HG02678 (cell line): Measurements from ENCODE around the gene KLHL22.
"Not testable (repeated sequence)": the region's sequence is repeated elsewhere in the genome, so short reads cannot be mapped to it uniquely, and the experiment has no call there.

Source experiments
- ATAC-seq: cut with Tn5 transposase; IDR thresholded peaks from one replicate; pipeline ENCODE4 v1.9.1; 2021; ENCODE audit warnings: mild to moderate bottlenecking, moderate library complexity; ENCODE audit not compliant: unreplicated experiment

The KLHL22 gene

DNA sequence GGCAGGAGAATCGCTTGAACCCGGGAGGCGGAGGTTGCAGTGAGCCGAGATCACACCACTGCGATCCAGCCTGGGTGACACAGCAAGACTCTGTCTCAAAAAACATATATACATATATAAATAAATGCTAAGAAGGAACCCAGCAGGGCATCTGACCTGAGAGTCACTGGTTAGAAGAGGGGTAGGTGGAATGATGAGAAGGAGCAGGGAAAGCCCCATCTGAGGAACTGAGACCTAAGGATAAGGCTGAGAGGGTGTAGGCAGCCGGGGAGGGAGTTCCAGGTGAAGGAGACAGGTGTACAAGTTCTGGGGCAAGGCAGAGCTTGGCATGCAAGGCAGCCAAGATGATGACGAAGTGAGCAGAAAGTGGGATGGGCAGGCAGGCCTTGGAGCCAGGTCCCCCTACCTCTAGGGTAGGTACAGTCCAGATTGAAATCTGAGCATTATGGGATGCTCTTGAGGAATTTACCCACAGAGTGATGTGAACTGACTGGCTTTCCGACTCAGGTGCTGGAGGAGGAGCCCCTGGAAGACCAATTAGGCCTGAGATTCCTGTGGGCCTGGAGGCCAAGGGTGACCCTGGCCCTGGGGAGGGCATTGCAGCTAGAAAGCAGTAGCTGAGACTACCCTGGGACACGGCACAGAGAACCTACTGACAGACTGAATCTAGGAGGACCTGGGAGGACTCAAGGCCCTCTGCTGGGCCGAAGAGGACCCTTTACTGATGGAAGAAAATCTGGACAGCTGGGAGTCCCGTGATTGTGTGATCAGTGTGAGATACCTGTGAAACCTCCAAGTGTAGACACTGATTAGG, 22.8 kb downstream of the KLHL22 start:
- ATAC-seq: no peak

GRCh38 chr22:20471126-20471833, 24.3 kb downstream of the KLHL22 start:
- ATAC-seq: no peak

GRCh38 chr22:20470525-20470924, 25.1 kb downstream of the KLHL22 start:
- ATAC-seq: not testable (repeated sequence)

- no peak for ATAC-seq
These were observed 26.3 kb downstream of the KLHL22 start for GRCh38 chr22:20469110-20469868.

DNA sequence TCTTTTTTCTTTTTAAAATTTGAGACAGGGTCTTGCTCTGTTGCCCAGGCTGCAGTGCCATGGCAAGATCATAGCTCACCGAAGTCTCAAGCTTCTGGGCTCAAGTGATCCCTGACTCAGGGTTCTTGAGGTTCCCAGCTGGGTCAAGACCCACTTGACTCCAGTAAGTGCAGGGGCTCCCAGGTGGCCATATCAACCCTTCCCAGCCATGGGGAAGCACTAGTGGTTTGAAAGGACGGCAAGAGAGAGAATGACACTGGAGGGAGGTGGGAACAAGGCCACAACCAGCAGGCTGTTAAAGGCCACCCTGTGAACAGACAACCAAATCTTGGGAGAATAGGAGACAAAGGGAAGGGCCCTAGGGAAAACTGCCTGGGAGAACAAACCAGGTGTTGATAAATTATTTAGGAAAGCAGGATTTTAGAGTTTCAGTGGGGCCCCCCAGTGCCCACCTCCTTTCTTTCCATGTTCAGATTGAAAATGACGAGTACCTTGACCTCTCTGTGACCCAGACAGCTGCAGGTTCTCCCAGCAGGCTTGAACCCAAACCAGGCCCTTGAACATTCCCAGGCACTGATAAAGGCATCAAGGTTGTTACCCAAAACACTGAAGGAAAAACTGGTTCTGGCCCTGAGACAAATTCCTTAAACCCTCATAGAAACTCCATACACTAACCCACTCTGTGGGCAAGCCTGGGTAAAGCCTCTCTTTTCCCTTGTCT, 28.8 kb downstream of the KLHL22 start:
- no peak for ATAC-seq

DNA sequence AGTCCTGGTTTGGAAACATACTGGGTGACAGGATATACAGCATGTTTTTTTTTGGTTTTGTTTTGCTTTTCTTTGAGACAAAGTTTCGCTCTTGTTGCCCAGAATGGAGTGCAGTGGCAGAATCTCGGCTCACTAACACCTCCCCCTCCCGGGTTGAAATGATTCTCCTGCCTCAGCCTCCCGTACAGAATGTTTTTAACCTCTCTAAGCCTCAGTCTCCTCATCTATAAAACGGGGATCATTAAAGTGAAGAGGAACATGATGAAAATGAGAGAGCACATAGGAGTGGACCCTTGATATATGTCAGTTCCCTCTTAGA, 29.9 kb downstream of the KLHL22 start:
- ATAC-seq: no peak

DNA sequence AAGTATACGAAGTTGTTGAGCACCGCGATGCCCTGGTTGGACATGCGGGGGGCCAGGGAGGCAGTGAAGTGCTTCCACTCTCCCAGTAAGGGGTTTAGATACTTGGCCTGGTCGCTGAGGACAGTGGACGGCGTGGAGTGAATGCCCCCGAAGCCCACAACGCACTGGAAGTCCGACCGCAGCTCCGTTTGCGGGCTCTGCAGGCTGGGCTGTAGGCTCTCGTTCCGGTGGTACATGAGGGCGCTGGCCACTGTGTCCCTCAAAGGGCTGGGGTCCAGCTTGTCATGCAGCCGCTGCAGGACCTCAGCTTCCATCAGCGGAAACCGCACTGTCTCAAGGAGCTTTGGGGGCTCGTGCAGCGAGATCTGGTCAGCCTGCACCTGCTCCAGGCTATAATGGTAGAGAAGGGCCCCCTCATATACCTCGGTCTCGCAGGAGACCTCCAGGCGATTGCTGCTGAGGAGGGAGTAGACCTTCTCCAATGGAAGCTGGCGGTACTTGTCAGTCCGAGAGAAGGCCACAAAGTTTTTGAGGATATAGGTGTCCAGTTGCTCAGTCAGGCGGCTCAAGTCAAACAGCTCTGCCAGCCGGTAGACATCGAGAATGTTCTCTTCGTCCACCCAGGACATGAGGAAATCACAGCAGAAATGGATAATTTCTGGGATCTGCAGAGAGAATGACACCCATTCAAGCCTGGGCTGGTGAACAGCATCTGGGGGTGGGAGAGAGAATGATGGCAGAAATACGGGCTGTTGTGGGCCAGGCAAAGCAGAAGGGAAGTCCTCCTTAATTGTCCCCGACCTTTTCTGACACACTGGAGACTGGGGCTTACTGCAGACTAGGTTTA, 30.5 kb downstream of the KLHL22 start:
- ATAC-seq: no peak

DNA sequence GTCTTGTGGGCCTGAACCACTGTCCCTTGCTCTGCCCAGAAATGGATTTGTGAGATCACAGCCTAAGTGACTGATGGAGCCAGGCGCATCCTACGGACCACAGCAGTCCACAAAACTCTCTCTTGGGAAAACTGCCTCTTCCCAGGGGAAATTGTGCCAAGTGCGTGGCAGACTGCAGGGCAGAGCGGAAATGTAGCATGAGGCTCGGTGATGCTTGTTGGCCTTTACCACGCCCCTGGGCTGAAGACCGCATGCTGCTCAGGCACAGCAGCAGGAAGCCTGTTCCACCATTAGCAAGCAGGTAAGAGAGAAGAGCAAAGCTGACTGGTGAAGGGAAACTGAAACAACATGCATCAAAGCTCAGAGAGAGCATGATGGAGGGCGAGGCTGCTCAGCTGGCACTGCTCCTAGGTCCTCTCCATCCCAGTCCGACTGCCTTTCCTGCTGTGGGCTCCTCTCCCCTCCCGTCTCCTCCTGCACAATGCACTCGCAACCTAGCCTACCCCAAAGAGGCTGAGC, 31.4 kb downstream of the KLHL22 start:
- ATAC-seq: no peak

GRCh38 chr22:20463324-20464095, 32.1 kb downstream of the KLHL22 start:
- no peak for ATAC-seq

- no peak for ATAC-seq
These were observed 35.7 kb downstream of the KLHL22 start for GRCh38 chr22:20459862-20460261.

DNA sequence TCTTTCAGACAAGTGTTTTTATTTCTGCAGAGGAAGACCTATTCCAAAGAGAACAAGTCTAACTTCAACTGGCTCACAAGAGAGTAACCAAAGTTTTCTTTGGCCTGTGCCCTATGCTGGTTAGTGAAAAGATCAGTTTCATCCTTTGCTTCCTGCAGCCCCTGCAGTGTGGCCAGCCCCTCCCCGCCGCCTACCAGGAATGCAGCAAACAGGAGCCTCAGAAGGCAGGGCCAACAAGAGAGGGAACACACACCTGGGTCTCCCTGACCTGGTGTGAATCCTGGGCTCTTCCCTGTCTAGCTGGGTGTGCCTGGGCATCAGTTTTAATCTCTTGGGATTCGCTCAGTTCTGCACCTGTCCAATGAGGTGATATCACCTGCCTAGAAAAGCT, 36.4 kb downstream of the KLHL22 start:
- ATAC-seq: no peak

DNA sequence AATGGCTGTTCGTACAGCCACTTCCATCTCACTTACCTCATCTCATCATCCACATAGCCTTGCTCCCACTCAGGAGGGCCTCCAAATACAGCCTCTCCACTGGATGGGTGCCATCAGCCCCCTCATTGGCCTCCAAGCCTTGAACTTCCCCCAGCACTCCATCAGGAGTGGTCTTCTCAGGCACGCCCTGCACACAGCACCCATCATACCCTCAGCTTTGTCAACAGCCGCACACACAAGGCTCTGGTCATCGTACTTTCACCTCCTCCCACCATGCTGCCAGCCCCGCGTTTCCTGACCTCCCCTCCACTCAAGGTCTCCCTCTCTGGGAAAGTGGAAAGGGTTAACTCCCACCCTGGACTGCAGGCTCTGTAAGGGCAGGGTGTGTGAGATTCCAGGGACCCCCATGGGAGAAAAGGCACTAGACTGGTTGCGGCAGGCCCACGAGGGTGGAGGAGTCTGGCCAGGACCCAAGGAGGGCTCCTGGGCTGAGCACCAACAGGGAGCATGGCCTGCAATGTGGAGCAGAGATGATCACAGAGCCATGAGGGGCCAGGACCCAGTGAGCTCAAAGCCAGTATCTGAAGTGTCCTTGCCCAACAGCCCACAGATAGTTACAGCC, 37.0 kb downstream of the KLHL22 start:
- no peak for ATAC-seq

GRCh38 chr22:20457506-20458240, 37.9 kb downstream of the KLHL22 start:
- ATAC-seq: no peak

GRCh38 chr22:20456722-20457076, 38.9 kb downstream of the KLHL22 start:
- no peak for ATAC-seq

DNA sequence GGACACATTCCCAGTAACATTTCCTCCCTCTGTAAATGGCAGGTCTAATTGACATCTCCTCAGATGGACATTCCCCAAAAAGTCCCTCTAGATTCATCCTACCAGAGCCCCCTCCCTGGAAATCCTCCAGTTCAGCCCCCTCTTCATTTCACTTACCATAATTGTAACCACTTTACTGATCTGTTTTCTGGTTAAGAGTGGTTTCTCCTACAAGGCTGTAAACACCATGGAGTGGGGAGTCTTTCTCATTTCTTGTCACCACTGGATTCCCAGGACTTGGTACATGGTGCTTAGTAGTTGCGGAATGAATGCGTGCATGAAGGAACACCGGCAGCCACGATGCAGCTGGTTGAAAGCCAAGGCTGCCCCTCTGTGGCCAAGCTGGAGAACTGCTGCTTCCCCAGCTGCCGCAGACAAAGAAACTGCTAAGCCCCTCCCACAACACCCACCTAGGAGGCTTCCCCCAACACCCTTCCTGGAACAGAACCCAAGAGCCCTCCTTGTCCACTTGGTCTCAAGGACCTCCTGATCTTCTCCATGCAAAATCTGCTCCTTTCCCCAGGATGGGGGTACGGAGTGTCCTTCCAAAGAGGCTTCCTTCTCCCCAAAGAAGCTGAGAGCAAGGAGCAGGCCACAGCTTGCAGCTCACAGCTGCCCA, 39.4 kb downstream of the KLHL22 start:
- ATAC-seq: no peak

DNA sequence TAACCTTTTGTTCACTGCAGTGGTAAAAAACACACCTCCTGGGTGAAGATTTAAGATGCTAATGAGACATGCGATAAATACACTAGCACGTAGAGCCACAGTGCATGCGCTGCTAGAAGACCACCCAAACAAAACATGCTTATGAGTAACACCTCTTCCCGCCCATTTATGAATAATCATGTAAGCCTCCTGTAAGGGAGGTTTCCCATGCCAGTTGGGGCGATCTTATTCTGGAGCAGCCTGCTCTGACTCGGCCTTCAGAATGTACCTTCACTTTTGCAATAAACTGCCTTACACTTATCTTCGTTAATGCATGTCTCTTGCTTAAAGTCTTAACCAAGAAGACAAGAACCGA, 39.9 kb downstream of the KLHL22 start:
- ATAC-seq: no peak

DNA sequence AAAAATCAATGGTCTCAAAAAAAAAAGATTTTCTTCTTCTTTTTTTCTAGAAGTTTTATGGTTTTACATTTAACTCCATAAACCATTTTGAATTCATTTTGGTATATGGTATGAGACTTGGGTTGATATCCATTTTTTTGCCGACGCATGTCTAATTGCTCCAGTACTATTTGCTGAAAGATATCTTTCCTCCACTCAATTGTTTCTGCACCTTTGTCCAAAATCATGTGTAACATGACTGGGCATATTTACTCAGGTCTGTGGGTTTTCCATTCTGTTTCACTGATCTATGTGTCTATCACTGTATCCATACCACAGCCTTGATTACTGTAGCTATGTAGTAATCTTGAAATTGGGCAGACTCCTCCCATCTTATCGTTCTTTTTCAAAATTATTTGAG, 42.4 kb downstream of the KLHL22 start:
- ATAC-seq: no peak

- no peak for ATAC-seq
These were observed 43.7 kb downstream of the KLHL22 start for GRCh38 chr22:20451920-20452319.
